GM18508 (cell line): Measurements from ENCODE around the gene C5orf58.

Experiments
- ATAC-seq: cut with Tn5 transposase; IDR thresholded peaks from one replicate; pipeline ENCODE4 v1.9.1; 2021; ENCODE audit warnings: moderate number of reproducible peaks; ENCODE audit not compliant: insufficient read depth, unreplicated experiment

C5orf58 gene

GRCh38 chr5:170252109-170252508 lies 19.3 kb downstream of the C5orf58 start:
- no peak for ATAC-seq

DNA sequence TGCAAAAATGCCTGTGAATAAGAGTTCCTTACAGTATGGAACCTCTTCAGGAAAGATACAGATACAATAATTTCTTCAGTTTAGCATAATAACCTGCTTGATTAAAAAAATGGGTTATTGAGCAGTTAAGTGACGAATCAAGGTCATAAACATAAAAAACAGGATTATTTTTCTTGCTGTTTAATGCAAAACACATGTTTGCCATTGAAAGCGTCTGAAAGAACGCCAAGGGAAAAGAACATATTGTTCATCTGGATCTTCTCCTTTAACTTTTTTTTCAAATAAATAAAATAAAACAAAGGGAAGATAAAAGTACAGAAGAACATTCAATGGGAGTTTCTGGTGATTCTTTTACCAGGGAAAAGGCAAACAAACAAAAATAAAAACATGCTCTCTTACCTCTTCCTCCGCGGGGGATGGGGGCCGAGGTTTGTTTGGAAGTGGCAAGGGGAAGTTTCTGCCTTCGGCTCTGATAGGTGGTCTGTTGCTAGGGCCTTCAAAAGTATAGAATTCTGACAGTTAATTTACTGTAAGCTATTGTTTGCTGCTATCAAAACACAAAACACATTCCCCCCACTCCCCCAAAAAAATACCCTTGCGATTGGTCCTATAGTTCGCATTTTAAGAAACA lies 20.1 kb downstream of the C5orf58 start:
- no peak for ATAC-seq

GRCh38 chr5:170254056-170254455 lies 21.3 kb downstream of the C5orf58 start:
- ATAC-seq: peak; percentile 85

DNA sequence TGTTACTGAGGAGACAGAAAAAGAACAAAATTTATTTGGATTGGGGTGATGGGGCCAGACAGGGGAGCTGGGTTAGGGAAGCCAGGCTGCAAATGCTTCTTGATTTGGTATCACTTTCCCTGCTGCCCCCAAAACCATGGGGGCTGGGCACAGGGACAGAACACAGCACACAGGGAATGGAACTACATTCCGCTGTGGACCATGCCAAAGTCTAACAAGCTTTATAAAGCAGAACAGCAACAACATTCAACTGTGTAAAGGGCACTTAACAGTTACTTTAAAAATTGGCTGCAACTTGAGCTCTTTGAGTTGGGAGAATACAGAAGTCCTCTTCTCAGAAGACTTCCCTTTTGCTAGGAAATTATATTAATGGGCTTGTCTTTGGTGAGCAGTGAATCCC lies 23.8 kb downstream of the C5orf58 start:
- no peak for ATAC-seq

GRCh38 chr5:170257370-170257769 lies 24.6 kb downstream of the C5orf58 start:
- ATAC-seq: no peak

GRCh38 chr5:170261528-170262043 lies 28.8 kb downstream of the C5orf58 start:
- ATAC-seq: no peak

DNA sequence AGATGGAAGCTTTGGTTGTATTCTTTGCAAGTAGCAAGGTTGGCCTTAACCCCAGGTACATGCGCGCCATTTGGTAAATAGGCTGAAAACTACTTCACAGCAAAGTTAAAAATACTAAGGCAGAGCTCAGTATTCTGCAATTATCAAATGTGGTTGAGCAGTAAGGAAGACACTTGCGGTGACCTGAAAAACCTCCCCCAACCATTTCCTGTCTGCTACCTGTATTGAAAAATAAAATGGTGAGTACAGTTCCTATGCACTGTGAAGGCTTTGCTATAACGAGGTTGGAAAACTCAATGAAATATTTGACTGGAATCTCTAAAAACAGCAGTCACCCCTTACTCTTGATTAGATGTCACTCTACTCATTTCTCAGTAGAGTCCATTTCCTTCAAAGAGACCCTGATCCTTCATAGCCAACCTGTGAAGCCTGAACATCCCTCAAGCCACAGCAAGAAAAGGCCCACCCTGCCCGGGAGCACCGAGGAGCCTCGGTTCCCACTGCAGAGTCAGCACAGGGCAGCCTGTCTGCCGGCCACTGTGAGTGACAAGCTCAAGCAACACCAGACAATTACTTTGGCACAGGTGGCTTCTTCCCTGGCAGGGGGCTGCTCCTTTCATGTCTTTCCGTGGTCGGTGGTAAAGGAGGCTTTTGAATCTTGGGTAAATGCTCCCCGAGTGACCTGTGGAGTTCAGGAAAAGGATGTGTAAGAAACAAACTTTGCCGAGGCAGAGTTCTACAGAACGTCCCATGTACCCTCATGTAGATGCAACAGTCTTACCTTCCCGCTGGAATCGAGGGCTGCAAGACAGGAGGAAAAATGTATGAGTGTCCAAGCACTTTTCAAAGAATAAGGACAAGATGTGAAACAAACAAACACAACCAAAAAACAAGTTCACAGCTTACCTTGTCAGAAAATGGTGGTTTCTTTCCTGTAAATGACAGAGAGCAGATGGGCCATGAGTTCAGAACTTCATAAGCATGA lies 29.6 kb downstream of the C5orf58 start:
- ATAC-seq: no peak

DNA sequence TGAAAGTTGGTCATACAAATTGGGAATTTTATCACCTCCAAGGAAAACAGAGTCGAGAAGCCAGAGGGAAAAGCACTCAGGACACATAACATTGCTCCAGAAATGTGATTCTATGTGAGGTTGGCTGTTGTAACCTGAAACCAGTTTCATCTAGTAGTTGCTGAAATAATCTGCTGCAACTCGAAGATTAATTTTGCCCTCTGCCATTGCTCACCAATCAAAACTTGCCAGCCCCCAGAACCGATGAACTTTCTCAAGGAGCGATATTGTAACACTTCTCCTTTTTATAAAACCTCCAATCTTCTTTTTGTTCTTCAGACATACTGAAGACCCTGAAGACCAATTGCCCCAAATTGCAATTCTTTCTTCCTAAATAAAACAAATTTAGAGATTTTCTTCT lies 31.1 kb downstream of the C5orf58 start:
- no peak for ATAC-seq

DNA sequence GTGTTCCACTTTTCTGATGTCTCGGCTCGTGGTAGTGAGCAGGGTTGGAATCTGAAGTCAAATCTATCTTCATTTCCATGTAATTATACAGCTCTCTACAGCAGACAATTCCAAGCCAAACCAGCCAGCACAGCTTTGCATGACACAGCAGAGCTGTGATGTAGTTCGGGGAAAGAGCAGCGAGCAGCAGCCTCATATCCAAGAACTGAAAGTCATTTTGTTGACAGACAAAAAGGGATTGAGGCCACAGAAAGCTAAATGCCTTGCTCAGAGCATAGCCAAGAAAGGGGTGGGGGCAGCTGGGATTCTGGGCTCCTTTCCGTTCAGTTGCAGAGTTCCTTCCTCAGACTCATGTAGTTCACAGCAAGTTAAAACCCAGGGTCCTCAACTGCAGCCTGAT lies 32.7 kb downstream of the C5orf58 start:
- ATAC-seq: no peak

GRCh38 chr5:170266570-170267381 lies 34.0 kb downstream of the C5orf58 start:
- no peak for ATAC-seq

DNA sequence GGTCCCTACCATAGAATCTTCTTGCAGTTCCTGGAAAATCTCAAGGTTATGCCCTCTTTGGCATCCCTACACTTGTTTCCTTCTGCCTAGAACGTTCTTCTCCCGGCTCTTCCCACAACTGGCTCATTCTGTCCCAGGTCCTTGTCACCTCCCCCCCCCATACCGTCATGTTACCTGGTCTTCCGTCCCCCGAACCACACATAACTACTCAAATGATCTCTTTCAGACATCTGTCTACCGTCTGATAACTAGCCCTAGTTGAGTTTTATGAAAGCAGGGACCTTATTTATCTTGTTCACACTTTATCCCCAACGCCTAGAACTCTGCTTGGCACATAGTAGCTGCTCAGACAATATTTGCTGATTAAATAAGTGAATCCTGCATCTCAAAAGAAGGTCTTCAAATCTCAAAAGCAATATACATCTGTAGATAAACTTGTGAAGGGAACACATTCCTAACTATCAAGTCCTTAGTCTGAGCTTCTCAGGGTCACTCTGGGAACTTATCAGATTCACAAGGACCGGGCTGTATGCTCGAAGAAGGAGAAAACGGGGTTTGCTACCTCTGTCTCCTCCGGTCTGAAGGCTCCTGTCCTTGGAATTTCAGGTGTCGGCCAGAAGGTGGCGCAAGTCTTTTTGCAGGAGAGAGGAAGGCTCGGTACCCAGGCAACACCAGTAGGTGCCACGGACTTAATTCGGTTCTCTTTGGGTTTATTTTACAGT lies 34.8 kb downstream of the C5orf58 start:
- ATAC-seq: peak; percentile 82

GRCh38 chr5:170268153-170268689 lies 35.4 kb downstream of the C5orf58 start:
- no peak for ATAC-seq

DNA sequence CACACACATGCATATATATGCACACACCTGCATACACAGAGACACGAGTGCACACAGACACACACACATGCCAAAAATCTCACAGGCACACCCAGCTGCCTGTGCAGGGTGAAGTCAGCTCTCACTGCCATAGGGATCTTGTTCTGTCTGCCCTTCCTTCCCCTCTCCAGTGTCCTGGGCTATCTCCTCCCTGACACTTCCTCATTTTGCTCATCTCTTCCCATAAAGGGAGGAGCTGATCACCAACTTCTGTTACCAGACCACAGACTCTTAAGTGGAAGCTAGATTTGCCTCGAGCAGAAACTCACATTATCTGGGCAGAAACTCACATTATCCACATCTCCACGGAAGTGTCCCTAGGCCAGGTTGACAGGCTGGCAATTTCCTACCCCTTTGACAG lies 36.1 kb downstream of the C5orf58 start:
- ATAC-seq: no peak

GRCh38 chr5:170269579-170269978 lies 36.8 kb downstream of the C5orf58 start:
- ATAC-seq: no peak

- ATAC-seq: no peak
Observed at GRCh38 chr5:170270293-170271069, 37.7 kb downstream of the C5orf58 start.

- ATAC-seq: no peak
Observed at GRCh38 chr5:170273968-170274710, 41.4 kb downstream of the C5orf58 start.

GRCh38 chr5:170275376-170275994 lies 42.7 kb downstream of the C5orf58 start:
- ATAC-seq: no peak

- ATAC-seq: no peak
Observed at GRCh38 chr5:170276140-170276539, 43.4 kb downstream of the C5orf58 start.
